GM23338 (cell line): ENCODE measurements around the gene PRKD1. TPM values are rescaled to one million over a fixed set of nuclear protein-coding genes. Genes with fewer than 3 reads are reported as not detected.
A peak's percentile ranks its signal among the peaks of the same experiment; 100 is the strongest.

Experiments
- ATAC-seq: fragments of 200-7000 bp; cut with Tn5 transposase; 3 replicates; pipeline ENCODE4 v1.9.1; 2020
- DNase-seq: peaks from one replicate; pipeline ENCODE4 v3.0.0-alpha.2; 2015; ENCODE audit warnings: low spot score
- H2AFZ ChIP-seq: fragments of 200-600 bp; sonication (generic); 2 replicates; pipeline ENCODE4 v1.8.0; 2016; ENCODE audit warnings: antibody characterized with exemption, mild to moderate bottlenecking, moderate library complexity
- H3F3A ChIP-seq: fragments of 200-600 bp; sonication (generic); replicated peaks from 2 replicates; pipeline ENCODE4 v1.8.0; 2017; ENCODE audit warnings: antibody characterized with exemption, mixed run types, low read depth
- H3K27ac ChIP-seq: fragments of 200-600 bp; sonication (generic); 2 replicates; pipeline ENCODE4 v1.6.1; 2016; ENCODE audit warnings: low read depth
- H3K27me3 ChIP-seq: fragments of 200-600 bp; sonication (generic); 2 replicates; pipeline ENCODE4 v1.8.0; 2016; ENCODE audit warnings: mild to moderate bottlenecking, mixed run types, moderate library complexity; ENCODE audit not compliant: insufficient read depth
- H3K36me3 ChIP-seq: fragments of 200-600 bp; sonication (generic); 2 replicates; pipeline ENCODE4 v1.8.0; 2016; ENCODE audit warnings: mild to moderate bottlenecking; ENCODE audit not compliant: insufficient read depth
- H3K4me1 ChIP-seq: fragments of 200-600 bp; sonication (generic); 2 replicates; pipeline ENCODE4 v1.8.0; 2016; ENCODE audit warnings: mild to moderate bottlenecking, moderate library complexity; ENCODE audit not compliant: insufficient read depth
- H3K4me2 ChIP-seq: fragments of 200-600 bp; sonication (generic); 2 replicates; pipeline ENCODE4 v1.7.1; 2017; ENCODE audit warnings: mixed run types
- H3K4me3 ChIP-seq: fragments of 200-600 bp; sonication (generic); 2 replicates; pipeline ENCODE4 v1.6.1; 2016; ENCODE audit warnings: mixed run types
- H3K79me2 ChIP-seq: fragments of 200-600 bp; sonication (generic); replicated peaks from 2 replicates; pipeline ENCODE4 v1.8.0; 2017; ENCODE audit warnings: mild to moderate bottlenecking; ENCODE audit not compliant: insufficient read depth
- H3K9me2 ChIP-seq: fragments of 200-600 bp; sonication (generic); 2 replicates; pipeline ENCODE4 v1.8.0; 2017; ENCODE audit not compliant: insufficient read depth
- H4K20me1 ChIP-seq: fragments of 200-600 bp; sonication (generic); replicated peaks from 2 replicates; pipeline ENCODE4 v1.8.0; 2017; ENCODE audit warnings: mild to moderate bottlenecking; ENCODE audit not compliant: insufficient read depth
- H3K27ac Mint-ChIP-seq: 2 replicates; pipeline ENCODE4 v1.8.0; 2020; ENCODE audit warnings: inconsistent platforms, mild to moderate bottlenecking, moderate library complexity, mixed read lengths
- H3K27me3 Mint-ChIP-seq: 3 replicates; pipeline ENCODE4 v1.8.0; 2022; ENCODE audit warnings: low read depth, mild to moderate bottlenecking, moderate library complexity, mixed read lengths, inconsistent platforms; ENCODE audit not compliant: insufficient read depth, poor library complexity
- H3K36me3 Mint-ChIP-seq: 3 replicates; pipeline ENCODE4 v1.8.0; 2021; ENCODE audit warnings: low read depth, mild to moderate bottlenecking, inconsistent platforms, moderate library complexity, mixed read lengths
- H3K4me1 Mint-ChIP-seq: 3 replicates; pipeline ENCODE4 v1.8.0; 2020; ENCODE audit warnings: mild to moderate bottlenecking, inconsistent platforms, mixed read lengths
- H3K4me3 Mint-ChIP-seq: 3 replicates; pipeline ENCODE4 v1.8.0; 2021; ENCODE audit warnings: moderate library complexity, mild to moderate bottlenecking, inconsistent platforms, mixed read lengths
- H3K9me3 Mint-ChIP-seq: 3 replicates; pipeline ENCODE4 v1.8.0; 2020; ENCODE audit warnings: moderate library complexity, mild to moderate bottlenecking, inconsistent platforms, mixed read lengths
- CREB1 ChIP-seq: fragments of 250-450 bp; sonication (Bioruptor Pico); IDR thresholded peaks from 2 replicates; pipeline ENCODE4 v1.5.0; 2020; ENCODE audit warnings: low read depth, mild to moderate bottlenecking, moderate library complexity
- CTCF ChIP-seq, 2 experiments: fragments of 200-600 bp in 1 of 2; sonication (generic) in 1 of 2; conservative IDR thresholded peaks; 2 replicates each; pipeline versions ENCODE4 v1.5.1 to v1.6.1; 2016 to 2017; ENCODE audit warnings: antibody characterized with exemption in 2 of 2, low read depth in 2 of 2, mild to moderate bottlenecking in 2 of 2, moderate library complexity in 1 of 2
- ETS1 ChIP-seq: IDR thresholded peaks from 2 replicates; pipeline ENCODE4 v1.6.1; 2016; ENCODE audit warnings: antibody characterized with exemption
- EZH2 ChIP-seq: fragments of 200-600 bp; sonication (generic); IDR thresholded peaks from one replicate; pipeline ENCODE4 v1.8.0; 2017; ENCODE audit warnings: antibody characterized with exemption, mild to moderate bottlenecking, low read depth; ENCODE audit not compliant: unreplicated experiment
- EZH2phosphoT487 ChIP-seq: fragments of 200-600 bp; sonication (generic); IDR thresholded peaks from one replicate; pipeline ENCODE4 v1.8.1; 2018; ENCODE audit warnings: antibody characterized with exemption; ENCODE audit not compliant: unreplicated experiment
- JUNB ChIP-seq: IDR thresholded peaks from one replicate; pipeline ENCODE4 v1.6.1; 2016; ENCODE audit warnings: antibody characterized with exemption; ENCODE audit not compliant: unreplicated experiment
- NANOG ChIP-seq: IDR thresholded peaks from 2 replicates; pipeline ENCODE4 v1.6.1; 2016; ENCODE audit warnings: antibody characterized with exemption, borderline replicate concordance
- POLR2AphosphoS5 ChIP-seq: IDR thresholded peaks from 2 replicates; pipeline ENCODE4 v1.6.1; 2016; ENCODE audit warnings: antibody characterized with exemption, low read depth
- REST ChIP-seq: IDR thresholded peaks from one replicate; pipeline ENCODE4 v1.6.1; 2018; ENCODE audit warnings: antibody characterized with exemption; ENCODE audit not compliant: unreplicated experiment
- STAT1 ChIP-seq: IDR thresholded peaks from one replicate; pipeline ENCODE4 v1.6.1; 2016; ENCODE audit warnings: antibody characterized with exemption; ENCODE audit not compliant: unreplicated experiment
- ZNF114 ChIP-seq: fragments of 250-450 bp; sonication (Bioruptor Pico); IDR thresholded peaks from 2 replicates; pipeline ENCODE4 v1.5.0; 2020; ENCODE audit warnings: mild to moderate bottlenecking, moderate library complexity
- ZNF331 ChIP-seq: fragments of 250-450 bp; sonication (Bioruptor Pico); IDR thresholded peaks from 2 replicates; pipeline ENCODE4 v1.5.0; 2020; ENCODE audit warnings: low read depth, mild to moderate bottlenecking, moderate library complexity
- polyA plus RNA-seq: library from polyadenylated mRNA; unstranded; fragments of >200 nt; fragmentation: Nextera tagmentation; extraction: Ambion mirVana; gene quantifications from 2 replicates; pipeline ENCODE4 v1.2.1, GENCODE V29; 2016
- total RNA-seq: library from RNA; depleted of rRNA; stranded (reverse); fragments of >200 nt; shearing (Covaris generic); gene quantifications from 2 replicates; pipeline ENCODE4 v1.2.3, GENCODE V29; 2014

Gene PRKD1
- total and polyA plus RNA-seq, 2 experiments from 2014 or later = 3.1 to 9.7 TPM

GRCh38 chr14:29815016-29815674, 112.5 kb downstream of the PRKD1 start (continued):
- TF ChIP-seq EZH2 (no peak), ZNF331 (CRISPR knock-in tag) (no peak), CTCF (conservative IDR thresholded peaks at IDR 0.05; ENCODE audit: low read depth in 2 of 2) (no peak), REST (no peak), ETS1 (no peak), JUNB (no peak), EZH2phosphoT487 (no peak), POLR2AphosphoS5 (no peak), ZNF114 (CRISPR knock-in tag) (no peak), CREB1 (no peak)

- peak overlapping the region; percentile 52; the same call in 1 of the 2 replicates for H3K27ac Mint-ChIP-seq
- H3K27ac ChIP-seq = no peak overlapping the region
- no peaks in the 10 kb centered on the region for H3K79me2 ChIP-seq
- no peaks in the 10 kb centered on the region for H3K36me3 ChIP-seq
- H3K4me2 ChIP-seq = no peak overlapping the region
- no peaks in the 10 kb centered on the region for H4K20me1 ChIP-seq
- no peak overlapping the region for H3K4me3 Mint-ChIP-seq
- ATAC-seq (peak; percentile 31; the same call in 1 of the 3 replicates), DNase-seq (no peak)
- no peak overlapping the region for H3K4me3 ChIP-seq
- no peaks in the 10 kb centered on the region for H3K27me3 Mint-ChIP-seq
- H3K4me1 Mint-ChIP-seq = peaks cover 25% of the 10 kb centered on the region
- no peaks in the 10 kb centered on the region for H3K9me2 ChIP-seq
- no peak overlapping the region for H2AFZ ChIP-seq
- H3K4me1 ChIP-seq = peaks cover 40% of the 10 kb centered on the region
- H3F3A ChIP-seq = no peaks in the 10 kb centered on the region
- no peaks in the 10 kb centered on the region for H3K9me3 Mint-ChIP-seq
- H3K36me3 Mint-ChIP-seq = peaks cover 3% of the 10 kb centered on the region; the same call in 1 of the 3 replicates
- H3K27me3 ChIP-seq = no peaks in the 10 kb centered on the region
- no peak for TF ChIP-seq ETS1
- no peak for TF ChIP-seq CTCF (conservative IDR thresholded peaks at IDR 0.05; ENCODE audit: low read depth in 2 of 2)
- TF ChIP-seq EZH2phosphoT487 = no peak
- no peak for TF ChIP-seq CREB1
- no peak for TF ChIP-seq JUNB
- no peak for TF ChIP-seq NANOG
- TF ChIP-seq ZNF331 (CRISPR knock-in tag) = no peak
- TF ChIP-seq STAT1 = no peak
These were observed 113.3 kb downstream of the PRKD1 start for GRCh38 chr14:29814156-29815015.
